Left lung (tissue), 10 donors: Measurements from ENCODE around the gene PCBP3. TPM values are rescaled to one million over a fixed set of nuclear protein-coding genes. Genes with fewer than 3 reads are reported as not detected.

ENCODE experiments used
- ATAC-seq: fragments of 200-7000 bp; cut with Tn5 transposase; one replicate; pipeline ENCODE4 v1.9.1; 2020; ENCODE audit warnings: moderate library complexity
- DNase-seq, 4 donors: peaks; one replicate each; pipeline ENCODE4 v3.0.0-alpha.2; 2013 to 2020
- H3K27ac ChIP-seq, 2 donors: fragments of 200-600 bp; sonication (generic) in 1 of 2; one replicate each; pipeline versions ENCODE4 v1.5.0 to v1.8.0; 2020 to 2021
- H3K27me3 ChIP-seq, 2 donors: fragments of 200-600 bp; sonication (generic) in 1 of 2; one replicate each; pipeline versions ENCODE4 v1.5.0 to v1.8.0; 2020 to 2021
- H3K36me3 ChIP-seq, 2 donors: fragments of 200-600 bp; sonication (generic) in 1 of 2; one replicate each; pipeline versions ENCODE4 v1.5.0 to v1.8.0; 2020 to 2021
- H3K4me1 ChIP-seq, 2 donors: fragments of 200-600 bp; one replicate each; pipeline ENCODE4 v1.8.0; 2021
- H3K4me3 ChIP-seq, 2 donors: fragments of 200-600 bp; sonication (generic) in 1 of 2; one replicate each; pipeline versions ENCODE4 v1.5.0 to v1.8.0; 2020 to 2021; ENCODE audit warnings: mild to moderate bottlenecking in 1 of 2
- H3K9me3 ChIP-seq, 2 donors: fragments of 200-600 bp; sonication (generic) in 1 of 2; one replicate each; pipeline versions ENCODE4 v1.5.0 to v1.8.0; 2020 to 2021
- CTCF ChIP-seq, 2 donors: fragments of 200-600 bp; sonication (generic) in 1 of 2; IDR thresholded peaks; one replicate each; pipeline versions ENCODE4 v1.5.0 to v1.8.0; 2021; ENCODE audit warnings: antibody characterized with exemption in 2 of 2
- intact Hi-C, 2 donors: fragments of 100-400 bp; cut with DNase I; formaldehyde crosslinking; loops; one replicate each; pipeline versions ENCODE4 v1.11.2 to v1.14.2; 2022
- polyA plus RNA-seq, 6 donors: library from polyadenylated mRNA; unstranded; fragments of 120-200 nt; gene quantifications; one replicate each; pipeline ENCODE4 v1.2.1, GENCODE V29; 2013; ENCODE audit not compliant: insufficient read length in 6 of 6
- total RNA-seq, 2 donors: library from RNA; stranded (reverse); fragmentation: NEBNext Ultra II Directional; extraction: Animal tissue kit (Norgen Biotek cat#: 25700); gene quantifications; one replicate each; pipeline ENCODE4 v1.2.1, GENCODE V29; 2021
- donor health status: DM: no; HTN: yes; CAD: no.
- donor health status: DM: no; HTN: no; CAD: no.

PCBP3 gene
- total and polyA plus RNA-seq, 8 donors = 2.1 to 13.8 (median 3.0) TPM

GRCh38 chr21:45900034-45900868 is 256.7 kb downstream of the PCBP3 start:
- intact Hi-C loops = no loop called here
- peak in 2 of 4 donors; percentile 27 to 49 for DNase-seq
- H3K27ac ChIP-seq = no peak overlapping the region

DNA sequence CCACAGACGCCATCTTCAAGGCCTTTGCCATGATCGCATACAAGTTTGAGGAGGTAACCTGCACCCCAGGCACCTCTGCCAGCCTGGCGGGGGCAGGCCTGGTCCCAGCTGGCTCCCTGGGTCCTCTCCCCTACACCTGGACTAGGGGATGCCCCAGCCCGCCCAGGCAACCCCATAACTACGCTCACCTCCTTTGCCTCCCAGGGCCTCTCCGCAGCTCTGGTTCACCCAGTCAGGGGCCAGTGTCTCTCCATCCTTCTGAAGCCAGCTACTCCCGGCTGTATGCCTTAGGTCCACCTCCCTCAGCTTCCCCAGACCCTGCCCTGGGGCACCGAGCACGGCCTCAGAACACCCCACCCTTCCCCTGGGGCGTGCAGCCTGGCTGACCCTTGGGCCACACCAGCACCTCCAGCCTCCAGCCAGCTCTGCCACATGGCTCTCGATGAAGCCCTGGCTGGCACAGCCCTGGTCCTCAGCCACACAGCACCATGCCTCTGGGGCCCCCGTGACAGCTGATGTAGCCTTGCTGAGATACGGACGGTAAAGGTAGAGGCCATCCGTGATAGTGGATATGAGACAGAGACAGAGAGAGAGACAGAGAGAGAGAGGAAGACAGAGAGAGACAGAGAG is 257.7 kb downstream of the PCBP3 start:
- Histone ChIP-seq H3K27ac (no peak overlapping the region), H3K27me3 (no peaks in the 10 kb centered on the region), H3K36me3 (no peaks in the 10 kb centered on the region), H3K4me3 (no peak overlapping the region), H3K9me3 (no peaks in the 10 kb centered on the region), H3K4me1 (no peaks in the 10 kb centered on the region)
- ATAC-seq = no peak
- DNase-seq = peak in 2 of 4 donors; percentile 27 to 55
- intact Hi-C loops = no loop called here
- no peak for TF ChIP-seq CTCF (IDR thresholded peaks at IDR 0.05)

More at GRCh38 chr21:45900034-45900868, 256.7 kb downstream of the PCBP3 start:
- no peak for TF ChIP-seq CTCF (IDR thresholded peaks at IDR 0.05)
- no peak for ATAC-seq
- H3K27me3 ChIP-seq = no peaks in the 10 kb centered on the region
- H3K36me3 ChIP-seq = no peaks in the 10 kb centered on the region
- H3K4me3 ChIP-seq = no peak overlapping the region
- no peaks in the 10 kb centered on the region for H3K4me1 ChIP-seq
- H3K9me3 ChIP-seq = no peaks in the 10 kb centered on the region

DNA sequence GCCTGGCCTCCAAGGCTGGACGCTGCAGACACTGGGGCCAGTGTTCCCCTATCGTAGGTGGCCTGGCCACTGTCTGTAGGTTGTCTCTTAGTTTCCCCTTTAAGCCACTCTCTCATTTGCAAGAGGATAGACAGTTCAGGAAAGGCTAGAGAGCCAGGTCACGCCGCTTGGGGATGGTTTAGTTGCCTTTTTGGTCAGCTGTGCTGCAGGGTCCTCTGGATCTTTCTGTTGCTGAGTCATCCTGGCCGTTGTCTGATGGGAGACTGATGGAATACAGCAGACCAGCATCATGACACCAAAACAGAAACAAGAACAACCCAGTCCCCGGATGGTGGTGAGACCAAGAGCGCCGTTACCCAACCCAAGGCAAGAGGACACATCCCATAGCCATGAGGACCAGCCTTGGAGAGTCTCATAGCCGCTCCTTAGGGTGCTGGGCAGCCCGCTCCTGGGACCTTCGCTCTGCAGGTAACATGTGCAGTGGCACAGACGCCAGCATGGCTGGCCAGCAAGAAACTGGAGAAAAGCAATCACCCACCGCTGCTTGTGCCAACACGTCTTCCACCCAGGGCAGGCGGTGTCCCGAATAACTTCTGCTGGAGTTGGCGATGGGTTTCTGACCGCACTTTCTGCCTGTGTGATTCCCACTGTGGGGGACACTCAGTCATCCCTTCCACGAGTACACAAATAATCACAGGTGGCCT is 258.9 kb downstream of the PCBP3 start:
- TF ChIP-seq CTCF (IDR thresholded peaks at IDR 0.05) = no peak
- Histone ChIP-seq H3K9me3 (no peaks in the 10 kb centered on the region), H3K27ac (no peak overlapping the region), H3K4me3 (no peak overlapping the region), H3K27me3 (no peaks in the 10 kb centered on the region), H3K4me1 (no peaks in the 10 kb centered on the region), H3K36me3 (no peaks in the 10 kb centered on the region)
- intact Hi-C loops = no loop called here
- ATAC-seq (no peak), DNase-seq (peak in 2 of 4 donors; percentile 23 to 48)

GRCh38 chr21:45905196-45905595 is 261.7 kb downstream of the PCBP3 start:
- TF ChIP-seq CTCF (IDR thresholded peaks at IDR 0.05) = no peak
- H3K4me3 ChIP-seq = no peak overlapping the region
- ATAC-seq (no peak), DNase-seq (peak in 2 of 4 donors; percentile 17 to 54)
- H3K27me3 ChIP-seq = peaks cover 0 to 5% of the 10 kb centered on the region in 2 donors
- H3K9me3 ChIP-seq = no peaks in the 10 kb centered on the region
- intact Hi-C loops = no loop called here
- H3K27ac ChIP-seq = no peak overlapping the region
- H3K36me3 ChIP-seq = no peaks in the 10 kb centered on the region
- no peaks in the 10 kb centered on the region for H3K4me1 ChIP-seq
